K562 (cell line): Measurements from ENCODE around the gene ZNF541. TPM values are rescaled to one million over a fixed set of nuclear protein-coding genes. Genes with fewer than 3 reads are reported as not detected.

Experiments used
- CXXC5 ChIP-seq: fragments of 250-450 bp; sonication (Bioruptor Pico); IDR thresholded peaks from 2 replicates; pipeline ENCODE4 v1.8.0; 2022; ENCODE audit warnings: inconsistent platforms, mild to moderate bottlenecking, moderate library complexity
- FOXP1 ChIP-seq: sonication (generic); formaldehyde crosslinking; IDR thresholded peaks from 2 replicates; pipeline ENCODE4 v1.8.0; 2022; ENCODE audit warnings: mild to moderate bottlenecking, missing genetic modification reagents
- L3MBTL2 ChIP-seq: fragments of 450-650 bp; IDR thresholded peaks from 2 replicates; pipeline ENCODE4 v1.6.1; 2016; ENCODE audit warnings: mild to moderate bottlenecking, moderate library complexity
- NRF1 ChIP-seq, 2 experiments: fragments of 450-650 bp; IDR thresholded peaks in 1 of 2; conservative IDR thresholded peaks in 1 of 2; 2 replicates each; pipeline ENCODE4 v1.6.1; 2014; ENCODE audit warnings: mild to moderate bottlenecking in 2 of 2
- polyA plus RNA-seq, 8 experiments: library from polyadenylated mRNA; depleted of rRNA in 4 of 8; stranded (reverse) in 5 of 8; unstranded in 3 of 8; fragments of >200 nt; fragmentation: Nextera tagmentation in 2 of 8; fragmentation: Illumina TruSeq in 1 of 8; extraction: Ambion mirVana in 2 of 8; extraction: Trizol in 1 of 8; gene quantifications; 2 replicates each; pipeline versions ENCODE4 v1.2.1 to v1.2.3, GENCODE V29; 2011 to 2014; ENCODE audit warnings: inconsistent platforms in 1 of 8, missing spikeins in 1 of 8
- total RNA-seq, 7 experiments: library from RNA; depleted of rRNA in 6 of 7; stranded (reverse); fragments of >200 nt in 6 of 7; fragmentation: Illumina TruSeq in 2 of 7; extraction: Trizol in 2 of 7; gene quantifications; 2 replicates each; pipeline versions ENCODE4 v1.2.1 to v1.2.3, GENCODE V29; 2011 to 2021; ENCODE audit warnings: low replicate concordance in 1 of 7
- TF ChIP-seq, protein P1 (sequence below): fragments of 450-650 bp; IDR thresholded peaks from 2 replicates; pipeline ENCODE4 v1.6.1; 2016; ENCODE audit warnings: mild to moderate bottlenecking, moderate library complexity
- TF ChIP-seq, protein P2 (sequence below): fragments of 250-450 bp; sonication (Bioruptor Pico); IDR thresholded peaks from 2 replicates; pipeline ENCODE4 v1.4.0; 2020; ENCODE audit warnings: mild to moderate bottlenecking
- TF ChIP-seq, protein P3 (sequence below): fragments of 200-800 bp; sonication (Bioruptor generic); IDR thresholded peaks from 2 replicates; pipeline ENCODE4 v1.6.1; 2017; ENCODE audit warnings: missing genetic modification characterization, missing compliant biosample characterization
- TF ChIP-seq, protein P4 (sequence below): sonication (generic); formaldehyde crosslinking; IDR thresholded peaks from 2 replicates; pipeline ENCODE4 v1.8.1; 2023; ENCODE audit warnings: mild to moderate bottlenecking, missing genetic modification reagents

ZNF541 gene
- total and polyA plus RNA-seq, 9 of the 15 experiments (the other 6 are each of a cell fraction or from before 2014, with no cell fraction given), result 0.04 to 0.11 (median 0.05) TPM; not detected in 1

DNA sequence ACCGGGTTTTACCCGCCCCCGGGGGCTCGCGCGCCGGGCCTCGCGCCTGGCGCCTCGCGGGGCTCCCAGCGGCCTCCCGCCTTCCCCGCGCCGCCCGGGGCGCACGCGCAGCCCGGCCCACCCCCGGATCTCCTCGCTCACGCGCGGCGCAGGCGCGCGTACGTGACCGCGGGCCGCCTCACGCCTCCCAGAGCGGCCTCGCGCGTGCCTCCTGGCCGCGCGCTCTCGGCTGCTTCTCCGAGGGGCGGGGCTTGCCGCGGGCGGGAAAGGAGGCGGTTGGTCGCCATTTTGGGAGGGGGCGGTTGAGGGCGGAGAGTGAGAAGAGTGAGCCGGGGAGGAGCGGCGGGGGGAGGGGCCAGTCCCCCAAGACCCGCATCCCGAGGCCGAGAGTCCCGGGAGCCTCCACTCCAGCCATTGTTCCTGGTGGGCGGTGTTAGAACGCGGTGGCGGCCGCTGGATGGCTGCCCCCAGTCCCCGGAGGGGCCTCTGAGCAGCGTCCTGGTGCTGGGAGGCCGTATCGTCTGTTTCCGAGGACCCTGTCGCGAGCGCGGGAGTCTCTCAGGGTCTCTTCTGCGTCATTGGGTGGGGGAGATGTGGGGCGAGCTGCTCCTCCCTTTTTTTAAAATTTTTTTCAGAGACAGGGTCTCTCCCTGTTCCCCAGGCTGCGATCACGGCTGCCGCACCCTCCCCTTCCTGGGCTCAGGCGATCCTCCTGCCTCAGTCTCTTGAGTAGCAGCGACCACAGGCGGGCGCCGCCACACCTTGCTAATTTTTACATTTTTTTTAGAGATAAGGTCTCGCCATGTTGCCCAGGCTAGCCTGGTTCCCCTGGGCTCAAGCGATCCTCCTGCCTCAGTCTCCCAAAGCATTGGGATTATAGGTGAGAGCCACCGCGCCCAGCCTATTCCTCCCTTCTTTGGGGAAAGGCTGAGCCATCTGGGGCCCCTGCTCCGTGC lies at the start of gene ZNF541 (continued):
- TF ChIP-seq, protein P1, sequence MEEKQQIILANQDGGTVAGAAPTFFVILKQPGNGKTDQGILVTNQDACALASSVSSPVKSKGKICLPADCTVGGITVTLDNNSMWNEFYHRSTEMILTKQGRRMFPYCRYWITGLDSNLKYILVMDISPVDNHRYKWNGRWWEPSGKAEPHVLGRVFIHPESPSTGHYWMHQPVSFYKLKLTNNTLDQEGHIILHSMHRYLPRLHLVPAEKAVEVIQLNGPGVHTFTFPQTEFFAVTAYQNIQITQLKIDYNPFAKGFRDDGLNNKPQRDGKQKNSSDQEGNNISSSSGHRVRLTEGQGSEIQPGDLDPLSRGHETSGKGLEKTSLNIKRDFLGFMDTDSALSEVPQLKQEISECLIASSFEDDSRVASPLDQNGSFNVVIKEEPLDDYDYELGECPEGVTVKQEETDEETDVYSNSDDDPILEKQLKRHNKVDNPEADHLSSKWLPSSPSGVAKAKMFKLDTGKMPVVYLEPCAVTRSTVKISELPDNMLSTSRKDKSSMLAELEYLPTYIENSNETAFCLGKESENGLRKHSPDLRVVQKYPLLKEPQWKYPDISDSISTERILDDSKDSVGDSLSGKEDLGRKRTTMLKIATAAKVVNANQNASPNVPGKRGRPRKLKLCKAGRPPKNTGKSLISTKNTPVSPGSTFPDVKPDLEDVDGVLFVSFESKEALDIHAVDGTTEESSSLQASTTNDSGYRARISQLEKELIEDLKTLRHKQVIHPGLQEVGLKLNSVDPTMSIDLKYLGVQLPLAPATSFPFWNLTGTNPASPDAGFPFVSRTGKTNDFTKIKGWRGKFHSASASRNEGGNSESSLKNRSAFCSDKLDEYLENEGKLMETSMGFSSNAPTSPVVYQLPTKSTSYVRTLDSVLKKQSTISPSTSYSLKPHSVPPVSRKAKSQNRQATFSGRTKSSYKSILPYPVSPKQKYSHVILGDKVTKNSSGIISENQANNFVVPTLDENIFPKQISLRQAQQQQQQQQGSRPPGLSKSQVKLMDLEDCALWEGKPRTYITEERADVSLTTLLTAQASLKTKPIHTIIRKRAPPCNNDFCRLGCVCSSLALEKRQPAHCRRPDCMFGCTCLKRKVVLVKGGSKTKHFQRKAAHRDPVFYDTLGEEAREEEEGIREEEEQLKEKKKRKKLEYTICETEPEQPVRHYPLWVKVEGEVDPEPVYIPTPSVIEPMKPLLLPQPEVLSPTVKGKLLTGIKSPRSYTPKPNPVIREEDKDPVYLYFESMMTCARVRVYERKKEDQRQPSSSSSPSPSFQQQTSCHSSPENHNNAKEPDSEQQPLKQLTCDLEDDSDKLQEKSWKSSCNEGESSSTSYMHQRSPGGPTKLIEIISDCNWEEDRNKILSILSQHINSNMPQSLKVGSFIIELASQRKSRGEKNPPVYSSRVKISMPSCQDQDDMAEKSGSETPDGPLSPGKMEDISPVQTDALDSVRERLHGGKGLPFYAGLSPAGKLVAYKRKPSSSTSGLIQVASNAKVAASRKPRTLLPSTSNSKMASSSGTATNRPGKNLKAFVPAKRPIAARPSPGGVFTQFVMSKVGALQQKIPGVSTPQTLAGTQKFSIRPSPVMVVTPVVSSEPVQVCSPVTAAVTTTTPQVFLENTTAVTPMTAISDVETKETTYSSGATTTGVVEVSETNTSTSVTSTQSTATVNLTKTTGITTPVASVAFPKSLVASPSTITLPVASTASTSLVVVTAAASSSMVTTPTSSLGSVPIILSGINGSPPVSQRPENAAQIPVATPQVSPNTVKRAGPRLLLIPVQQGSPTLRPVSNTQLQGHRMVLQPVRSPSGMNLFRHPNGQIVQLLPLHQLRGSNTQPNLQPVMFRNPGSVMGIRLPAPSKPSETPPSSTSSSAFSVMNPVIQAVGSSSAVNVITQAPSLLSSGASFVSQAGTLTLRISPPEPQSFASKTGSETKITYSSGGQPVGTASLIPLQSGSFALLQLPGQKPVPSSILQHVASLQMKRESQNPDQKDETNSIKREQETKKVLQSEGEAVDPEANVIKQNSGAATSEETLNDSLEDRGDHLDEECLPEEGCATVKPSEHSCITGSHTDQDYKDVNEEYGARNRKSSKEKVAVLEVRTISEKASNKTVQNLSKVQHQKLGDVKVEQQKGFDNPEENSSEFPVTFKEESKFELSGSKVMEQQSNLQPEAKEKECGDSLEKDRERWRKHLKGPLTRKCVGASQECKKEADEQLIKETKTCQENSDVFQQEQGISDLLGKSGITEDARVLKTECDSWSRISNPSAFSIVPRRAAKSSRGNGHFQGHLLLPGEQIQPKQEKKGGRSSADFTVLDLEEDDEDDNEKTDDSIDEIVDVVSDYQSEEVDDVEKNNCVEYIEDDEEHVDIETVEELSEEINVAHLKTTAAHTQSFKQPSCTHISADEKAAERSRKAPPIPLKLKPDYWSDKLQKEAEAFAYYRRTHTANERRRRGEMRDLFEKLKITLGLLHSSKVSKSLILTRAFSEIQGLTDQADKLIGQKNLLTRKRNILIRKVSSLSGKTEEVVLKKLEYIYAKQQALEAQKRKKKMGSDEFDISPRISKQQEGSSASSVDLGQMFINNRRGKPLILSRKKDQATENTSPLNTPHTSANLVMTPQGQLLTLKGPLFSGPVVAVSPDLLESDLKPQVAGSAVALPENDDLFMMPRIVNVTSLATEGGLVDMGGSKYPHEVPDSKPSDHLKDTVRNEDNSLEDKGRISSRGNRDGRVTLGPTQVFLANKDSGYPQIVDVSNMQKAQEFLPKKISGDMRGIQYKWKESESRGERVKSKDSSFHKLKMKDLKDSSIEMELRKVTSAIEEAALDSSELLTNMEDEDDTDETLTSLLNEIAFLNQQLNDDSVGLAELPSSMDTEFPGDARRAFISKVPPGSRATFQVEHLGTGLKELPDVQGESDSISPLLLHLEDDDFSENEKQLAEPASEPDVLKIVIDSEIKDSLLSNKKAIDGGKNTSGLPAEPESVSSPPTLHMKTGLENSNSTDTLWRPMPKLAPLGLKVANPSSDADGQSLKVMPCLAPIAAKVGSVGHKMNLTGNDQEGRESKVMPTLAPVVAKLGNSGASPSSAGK, result peak; percentile 54
- TF ChIP-seq, protein P2, sequence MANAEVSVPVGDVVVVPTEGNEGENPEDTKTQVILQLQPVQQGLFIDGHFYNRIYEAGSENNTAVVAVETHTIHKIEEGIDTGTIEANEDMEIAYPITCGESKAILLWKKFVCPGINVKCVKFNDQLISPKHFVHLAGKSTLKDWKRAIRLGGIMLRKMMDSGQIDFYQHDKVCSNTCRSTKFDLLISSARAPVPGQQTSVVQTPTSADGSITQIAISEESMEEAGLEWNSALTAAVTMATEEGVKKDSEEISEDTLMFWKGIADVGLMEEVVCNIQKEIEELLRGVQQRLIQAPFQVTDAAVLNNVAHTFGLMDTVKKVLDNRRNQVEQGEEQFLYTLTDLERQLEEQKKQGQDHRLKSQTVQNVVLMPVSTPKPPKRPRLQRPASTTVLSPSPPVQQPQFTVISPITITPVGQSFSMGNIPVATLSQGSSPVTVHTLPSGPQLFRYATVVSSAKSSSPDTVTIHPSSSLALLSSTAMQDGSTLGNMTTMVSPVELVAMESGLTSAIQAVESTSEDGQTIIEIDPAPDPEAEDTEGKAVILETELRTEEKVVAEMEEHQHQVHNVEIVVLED, result no peak
- TF ChIP-seq CXXC5 (CRISPR knock-in tag) (0 out of 2 replicates have a peak, but pooled peaks have one; percentile 30), L3MBTL2 (peak; percentile 74), NRF1 (conservative IDR thresholded peaks at IDR 0.05 in 1 of 2, IDR thresholded peaks at IDR 0.05 in 1 of 2) (peak in 1 of 2 experiments; percentile 40; a peak in 2 of 4 replicates), FOXP1 (CRISPR knock-in tag) (no peak)
- TF ChIP-seq, protein P3, sequence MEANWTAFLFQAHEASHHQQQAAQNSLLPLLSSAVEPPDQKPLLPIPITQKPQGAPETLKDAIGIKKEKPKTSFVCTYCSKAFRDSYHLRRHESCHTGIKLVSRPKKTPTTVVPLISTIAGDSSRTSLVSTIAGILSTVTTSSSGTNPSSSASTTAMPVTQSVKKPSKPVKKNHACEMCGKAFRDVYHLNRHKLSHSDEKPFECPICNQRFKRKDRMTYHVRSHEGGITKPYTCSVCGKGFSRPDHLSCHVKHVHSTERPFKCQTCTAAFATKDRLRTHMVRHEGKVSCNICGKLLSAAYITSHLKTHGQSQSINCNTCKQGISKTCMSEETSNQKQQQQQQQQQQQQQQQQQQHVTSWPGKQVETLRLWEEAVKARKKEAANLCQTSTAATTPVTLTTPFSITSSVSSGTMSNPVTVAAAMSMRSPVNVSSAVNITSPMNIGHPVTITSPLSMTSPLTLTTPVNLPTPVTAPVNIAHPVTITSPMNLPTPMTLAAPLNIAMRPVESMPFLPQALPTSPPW, result 0 out of 2 replicates have a peak, but pooled peaks have one; percentile 13
- TF ChIP-seq, protein P4, sequence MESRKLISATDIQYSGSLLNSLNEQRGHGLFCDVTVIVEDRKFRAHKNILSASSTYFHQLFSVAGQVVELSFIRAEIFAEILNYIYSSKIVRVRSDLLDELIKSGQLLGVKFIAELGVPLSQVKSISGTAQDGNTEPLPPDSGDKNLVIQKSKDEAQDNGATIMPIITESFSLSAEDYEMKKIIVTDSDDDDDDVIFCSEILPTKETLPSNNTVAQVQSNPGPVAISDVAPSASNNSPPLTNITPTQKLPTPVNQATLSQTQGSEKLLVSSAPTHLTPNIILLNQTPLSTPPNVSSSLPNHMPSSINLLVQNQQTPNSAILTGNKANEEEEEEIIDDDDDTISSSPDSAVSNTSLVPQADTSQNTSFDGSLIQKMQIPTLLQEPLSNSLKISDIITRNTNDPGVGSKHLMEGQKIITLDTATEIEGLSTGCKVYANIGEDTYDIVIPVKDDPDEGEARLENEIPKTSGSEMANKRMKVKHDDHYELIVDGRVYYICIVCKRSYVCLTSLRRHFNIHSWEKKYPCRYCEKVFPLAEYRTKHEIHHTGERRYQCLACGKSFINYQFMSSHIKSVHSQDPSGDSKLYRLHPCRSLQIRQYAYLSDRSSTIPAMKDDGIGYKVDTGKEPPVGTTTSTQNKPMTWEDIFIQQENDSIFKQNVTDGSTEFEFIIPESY, result peak; percentile 74
